Panc1 (cell line): ENCODE data around the gene THRB. TPM values are rescaled to one million over a fixed set of nuclear protein-coding genes. Genes with fewer than 3 reads are reported as not detected.

Experiments
- ATAC-seq: fragments of 200-7000 bp; cut with Tn5 transposase; 2 replicates; pipeline ENCODE4 v1.9.1; 2020; ENCODE audit warnings: mild to moderate bottlenecking, moderate library complexity
- BruUV-seq: library from RNA; stranded (reverse); fragments of 400-500 nt; replicated peaks from 2 replicates; lab custom pipeline; 2021; lab: Mats Ljungman, UMichigan
- CTCF ChIA-PET: fragments of 300-600 bp; sonication (Branson Sonifier 250); formaldehyde crosslinking; loops from one replicate; lab custom pipeline; 2022; ENCODE audit warnings: antibody characterized with exemption; lab: Charles Lee
- POLR2A ChIA-PET: fragments of 300-600 bp; sonication (Branson Sonifier 250); formaldehyde crosslinking; loops from one replicate; lab custom pipeline; 2022; ENCODE audit warnings: antibody characterized with exemption; lab: Charles Lee
- DNase-seq: peaks from one replicate; pipeline ENCODE4 v3.0.0-alpha.2; 2010; ENCODE audit warnings: low read depth, low spot score
- H3K27ac ChIP-seq: 2 replicates; pipeline ENCODE4 v1.5.1; 2011; ENCODE audit warnings: mild to moderate bottlenecking, low read length, inconsistent platforms
- H3K27me3 ChIP-seq: fragments of 200-500 bp; sonication (Bioruptor generic); 2 replicates; pipeline ENCODE4 v1.6.0; 2014; ENCODE audit warnings: low read length, inconsistent platforms; ENCODE audit not compliant: control insufficient read depth, insufficient read depth
- H3K36me3 ChIP-seq: fragments of 200-500 bp; sonication (Bioruptor generic); 2 replicates; pipeline ENCODE4 v1.5.1; 2014; ENCODE audit warnings: inconsistent platforms, mild to moderate bottlenecking, low read length, moderate library complexity; ENCODE audit not compliant: control insufficient read depth, insufficient read depth
- H3K4me1 ChIP-seq: 2 replicates; pipeline ENCODE4 v1.5.1; 2011; ENCODE audit warnings: inconsistent platforms, mild to moderate bottlenecking, low read length, moderate library complexity; ENCODE audit not compliant: control insufficient read depth, insufficient read depth
- H3K4me3 ChIP-seq, 2 experiments: 2 replicates each; pipeline ENCODE4 v1.5.1; 2011 to 2012; ENCODE audit warnings: low read depth in 2 of 2, low read length in 2 of 2, mild to moderate bottlenecking in 2 of 2, inconsistent platforms in 1 of 2, moderate library complexity in 1 of 2
- H3K9me3 ChIP-seq: fragments of 200-500 bp; sonication (Bioruptor generic); 2 replicates; pipeline ENCODE4 v1.5.1; 2014; ENCODE audit warnings: low read depth, mild to moderate bottlenecking, inconsistent platforms, low read length, moderate library complexity; ENCODE audit not compliant: control insufficient read depth, insufficient read depth
- CTCF ChIP-seq: fragments of 450-650 bp; IDR thresholded peaks from 2 replicates; pipeline ENCODE4 v1.5.1; 2017; ENCODE audit warnings: mild to moderate bottlenecking
- POLR2AphosphoS5 ChIP-seq: IDR thresholded peaks from 2 replicates; pipeline ENCODE4 v1.6.1; 2012; ENCODE audit warnings: mild to moderate bottlenecking, low read depth, low read length, moderate library complexity
- SIN3A ChIP-seq: IDR thresholded peaks from 2 replicates; pipeline ENCODE4 v1.6.1; 2012; ENCODE audit warnings: low read depth, mild to moderate bottlenecking, low read length, moderate library complexity, borderline replicate concordance; ENCODE audit not compliant: insufficient read depth
- TCF7L2 ChIP-seq: IDR thresholded peaks from 2 replicates; pipeline ENCODE4 v1.6.1; 2011; ENCODE audit warnings: mild to moderate bottlenecking, low read depth, low read length, inconsistent platforms
- in situ Hi-C: cut with HindIII; loops from 2 replicates; pipeline ENCODE4 v1.10.0; 2016; ENCODE audit warnings: low sequenced_read_pairs, low pct_unique_long_range_greater_than_20kb
- intact Hi-C: fragments of 100-400 bp; cut with micrococcal nuclease; formaldehyde crosslinking; loops from one replicate; pipeline ENCODE4 v1.10.0; 2022; ENCODE audit not compliant: unreplicated experiment
- total RNA-seq: library from RNA; stranded (reverse); gene quantifications from one replicate; pipeline ENCODE4 v1.2.1, GENCODE V29; 2021; ENCODE audit not compliant: unreplicated experiment
- TF ChIP-seq, protein P1 (sequence below), 2 experiments: IDR thresholded peaks; 2 replicates each; pipeline ENCODE4 v1.6.1; 2011 to 2012; ENCODE audit warnings: low read depth in 2 of 2, control low read depth in 1 of 2, low read length in 1 of 2, mild to moderate bottlenecking in 1 of 2, moderate library complexity in 1 of 2; ENCODE audit not compliant: insufficient read depth in 1 of 2

THRB gene
- total RNA-seq, 1 experiment from 2014 or later = 3.9 TPM

- intact Hi-C loops = no loop called here
- ChIA-PET POLR2A (interaction anchor here (0.6 kb wide), 1 partner anchor 79 kb away, joined by 10 read pairs; no protein-coding TSS in a partner anchor), CTCF (no interaction called here)
- Histone ChIP-seq H3K9me3 (no peaks in the 10 kb centered on the region), H3K27ac (no peak overlapping the region), H3K27me3 (no peaks in the 10 kb centered on the region), H3K4me1 (no peaks in the 10 kb centered on the region), H3K36me3 (no peaks in the 10 kb centered on the region), H3K4me3 (no peak overlapping the region)
- no TSS peak for BruUV-seq
- in situ Hi-C loops = no loop called here
- TF ChIP-seq POLR2AphosphoS5 (no peak), CTCF (no peak), SIN3A (no peak), TCF7L2 (no peak)
- TF ChIP-seq, protein P1, sequence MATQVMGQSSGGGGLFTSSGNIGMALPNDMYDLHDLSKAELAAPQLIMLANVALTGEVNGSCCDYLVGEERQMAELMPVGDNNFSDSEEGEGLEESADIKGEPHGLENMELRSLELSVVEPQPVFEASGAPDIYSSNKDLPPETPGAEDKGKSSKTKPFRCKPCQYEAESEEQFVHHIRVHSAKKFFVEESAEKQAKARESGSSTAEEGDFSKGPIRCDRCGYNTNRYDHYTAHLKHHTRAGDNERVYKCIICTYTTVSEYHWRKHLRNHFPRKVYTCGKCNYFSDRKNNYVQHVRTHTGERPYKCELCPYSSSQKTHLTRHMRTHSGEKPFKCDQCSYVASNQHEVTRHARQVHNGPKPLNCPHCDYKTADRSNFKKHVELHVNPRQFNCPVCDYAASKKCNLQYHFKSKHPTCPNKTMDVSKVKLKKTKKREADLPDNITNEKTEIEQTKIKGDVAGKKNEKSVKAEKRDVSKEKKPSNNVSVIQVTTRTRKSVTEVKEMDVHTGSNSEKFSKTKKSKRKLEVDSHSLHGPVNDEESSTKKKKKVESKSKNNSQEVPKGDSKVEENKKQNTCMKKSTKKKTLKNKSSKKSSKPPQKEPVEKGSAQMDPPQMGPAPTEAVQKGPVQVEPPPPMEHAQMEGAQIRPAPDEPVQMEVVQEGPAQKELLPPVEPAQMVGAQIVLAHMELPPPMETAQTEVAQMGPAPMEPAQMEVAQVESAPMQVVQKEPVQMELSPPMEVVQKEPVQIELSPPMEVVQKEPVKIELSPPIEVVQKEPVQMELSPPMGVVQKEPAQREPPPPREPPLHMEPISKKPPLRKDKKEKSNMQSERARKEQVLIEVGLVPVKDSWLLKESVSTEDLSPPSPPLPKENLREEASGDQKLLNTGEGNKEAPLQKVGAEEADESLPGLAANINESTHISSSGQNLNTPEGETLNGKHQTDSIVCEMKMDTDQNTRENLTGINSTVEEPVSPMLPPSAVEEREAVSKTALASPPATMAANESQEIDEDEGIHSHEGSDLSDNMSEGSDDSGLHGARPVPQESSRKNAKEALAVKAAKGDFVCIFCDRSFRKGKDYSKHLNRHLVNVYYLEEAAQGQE (IDR thresholded peaks at IDR 0.05; ENCODE audit: insufficient read depth in 1 of 2, low read depth in 2 of 2, low read length in 1 of 2) = no peak
- ATAC-seq = no peak
- DNase-seq = no peak
Observed at GRCh38 chr3:24174614-24175013, 320.0 kb downstream of the THRB start.

DNA sequence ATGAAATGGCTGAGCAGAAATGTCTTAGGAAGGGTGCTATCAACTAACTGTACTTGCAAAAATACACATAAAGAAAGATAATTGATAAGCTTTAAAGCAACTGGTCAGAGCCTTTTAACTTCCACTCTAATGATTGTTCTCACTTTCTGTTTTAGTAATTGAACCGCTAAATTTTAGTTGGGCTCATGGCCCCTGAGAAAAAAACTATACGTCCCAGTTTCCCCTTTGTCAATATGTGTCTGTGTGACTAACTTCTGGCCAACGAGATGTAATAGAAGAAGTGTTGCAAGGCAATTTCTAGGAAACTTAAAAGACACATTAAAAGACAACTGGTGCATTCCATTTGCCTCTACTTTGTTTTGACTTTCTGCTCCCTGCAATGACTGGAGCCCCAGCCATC lies 325.7 kb downstream of the THRB start:
- no peaks in the 10 kb centered on the region for H3K4me1 ChIP-seq
- no peaks in the 10 kb centered on the region for H3K9me3 ChIP-seq
- intact Hi-C loops = no loop called here
- ATAC-seq = no peak
- ChIA-PET POLR2A (no interaction called here), CTCF (no interaction called here)
- H3K27me3 ChIP-seq = no peaks in the 10 kb centered on the region
- no peak for TF ChIP-seq POLR2AphosphoS5
- no TSS peak for BruUV-seq
- H3K4me3 ChIP-seq = no peak overlapping the region
- no peak for DNase-seq
- H3K27ac ChIP-seq = no peak overlapping the region
- H3K36me3 ChIP-seq = no peaks in the 10 kb centered on the region
- in situ Hi-C loops = no loop called here

DNA sequence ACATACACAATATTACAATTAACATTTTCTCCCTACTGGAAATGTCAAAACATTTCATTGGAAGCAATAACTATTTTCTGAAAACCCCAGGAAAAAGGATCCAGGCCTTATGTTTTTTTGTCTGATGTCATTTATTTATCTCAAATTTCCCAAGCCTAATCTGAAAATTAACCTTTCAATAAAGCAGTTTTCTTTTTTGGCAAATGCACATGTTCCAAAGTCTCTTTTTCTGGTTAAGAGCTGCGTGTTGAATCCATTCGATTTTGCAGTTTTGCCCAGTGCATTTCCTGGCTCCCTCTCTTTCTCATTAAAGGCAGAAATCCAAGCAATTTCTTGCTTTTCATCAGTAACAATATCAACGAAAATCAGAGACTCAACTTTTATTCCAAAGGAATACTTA lies 327.2 kb downstream of the THRB start:
- no peak for TF ChIP-seq SIN3A
- TF ChIP-seq CTCF = no peak
- no peak for TF ChIP-seq TCF7L2
- TF ChIP-seq, protein P1 (IDR thresholded peaks at IDR 0.05; ENCODE audit: insufficient read depth in 1 of 2, low read depth in 2 of 2, low read length in 1 of 2) = no peak
- no peak for TF ChIP-seq POLR2AphosphoS5
- Histone ChIP-seq H3K27me3 (no peaks in the 10 kb centered on the region), H3K36me3 (no peaks in the 10 kb centered on the region), H3K4me1 (no peaks in the 10 kb centered on the region), H3K27ac (no peak overlapping the region), H3K9me3 (no peaks in the 10 kb centered on the region), H3K4me3 (no peak overlapping the region)
- ChIA-PET CTCF (no interaction called here), POLR2A (no interaction called here)
- DNase-seq = no peak
- intact Hi-C loops (no loop called here), in situ Hi-C loops (no loop called here)
- ATAC-seq = no peak
- BruUV-seq = no TSS peak
